Hematopoietic multipotent progenitor cell treated with erythropoietin and hydrocortisone succinate and interleukin-3 and kit ligand, for 15 days (in vitro differentiated cells): ENCODE results near the gene OSTF1.

Source experiments
- DNase-seq: peaks from one replicate; pipeline ENCODE4 v3.0.0-alpha.2; 2015; ENCODE audit warnings: low spot score

Gene OSTF1

GRCh38 chr9:75085640-75086039 is 2.7 kb upstream of the OSTF1 start:
- no peak for DNase-seq

GRCh38 chr9:75086541-75087288 is 1.6 kb upstream of the OSTF1 start:
- no peak for DNase-seq

GRCh38 chr9:75087289-75087823 is 958 bp upstream of the OSTF1 start:
- peak; percentile 57 for DNase-seq

GRCh38 chr9:75088646-75089372 is 495 bp downstream of the OSTF1 start:
- DNase-seq = no peak

- DNase-seq = no peak
These were observed 1.1 kb downstream of the OSTF1 start for GRCh38 chr9:75089373-75089766.

GRCh38 chr9:75090579-75090978 is 2.3 kb downstream of the OSTF1 start:
- DNase-seq = no peak

GRCh38 chr9:75092766-75093165 is 4.5 kb downstream of the OSTF1 start:
- no peak for DNase-seq

GRCh38 chr9:75096796-75097195 is 8.5 kb downstream of the OSTF1 start:
- no peak for DNase-seq

- DNase-seq = no peak
These were observed 12.8 kb downstream of the OSTF1 start for GRCh38 chr9:75101004-75101588.

GRCh38 chr9:75102177-75102790 is 14.0 kb downstream of the OSTF1 start:
- no peak for DNase-seq

- DNase-seq = no peak
These were observed 16.3 kb downstream of the OSTF1 start for GRCh38 chr9:75104607-75105006.

- DNase-seq = no peak
These were observed 16.8 kb downstream of the OSTF1 start for GRCh38 chr9:75105019-75105540.

- DNase-seq = no peak
These were observed 17.5 kb downstream of the OSTF1 start for GRCh38 chr9:75105841-75106240.

- DNase-seq = no peak
These were observed 18.5 kb downstream of the OSTF1 start for GRCh38 chr9:75106857-75107256.

GRCh38 chr9:75108571-75108970 is 20.3 kb downstream of the OSTF1 start:
- no peak for DNase-seq

- no peak for DNase-seq
These were observed 21.0 kb downstream of the OSTF1 start for GRCh38 chr9:75109210-75109839.

- DNase-seq = no peak
These were observed 22.8 kb downstream of the OSTF1 start for GRCh38 chr9:75111019-75111622.

GRCh38 chr9:75112789-75113188 is 24.5 kb downstream of the OSTF1 start:
- DNase-seq = no peak

GRCh38 chr9:75116306-75116705 is 28.0 kb downstream of the OSTF1 start:
- DNase-seq = no peak

GRCh38 chr9:75117564-75117963 is 29.2 kb downstream of the OSTF1 start:
- no peak for DNase-seq

GRCh38 chr9:75120686-75121085 is 32.4 kb downstream of the OSTF1 start:
- DNase-seq = no peak
